ENCODE measurements around the gene NR4A1.

The NR4A1 gene

DNA sequence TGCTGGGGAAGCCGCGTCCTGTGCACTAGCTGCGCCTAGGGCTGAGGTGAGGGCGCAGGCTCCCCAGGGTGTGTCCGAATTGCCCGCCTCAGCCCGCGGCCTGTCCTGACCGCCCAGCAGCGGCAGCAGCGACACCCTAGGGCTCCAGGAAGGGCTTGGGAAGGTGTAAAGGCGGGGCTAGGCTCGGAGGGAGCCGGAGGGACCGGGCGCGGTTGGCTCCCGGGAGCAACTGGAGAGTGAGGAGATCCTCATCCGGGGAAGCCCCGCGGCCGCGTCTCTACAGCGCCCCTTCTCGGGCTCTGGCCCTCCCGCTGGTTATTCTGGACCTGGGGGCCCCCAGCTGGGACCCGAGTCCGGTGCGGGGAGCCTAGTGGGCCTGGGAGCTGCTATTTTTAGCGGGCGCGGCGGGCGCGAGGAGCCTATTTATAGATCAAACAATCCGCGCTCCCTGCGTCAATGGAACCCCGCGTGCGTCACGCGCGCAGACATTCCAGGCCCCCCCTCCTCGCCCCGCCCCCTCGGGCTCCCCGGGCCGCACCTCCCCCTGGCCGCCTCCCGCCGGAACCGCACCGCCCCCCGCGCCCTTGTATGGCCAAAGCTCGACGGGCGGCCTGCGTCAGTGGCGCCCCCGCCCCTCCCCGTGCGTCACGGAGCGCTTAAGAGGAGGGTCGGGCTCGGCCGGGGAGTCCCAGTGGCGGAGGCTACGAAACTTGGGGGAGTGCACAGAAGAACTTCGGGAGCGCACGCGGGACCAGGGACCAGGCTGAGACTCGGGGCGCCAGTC, at the start of gene NR4A1:
NR4A1 (plus strand) TSS at position 685 of the 784 bp plus-strand sequence. CDS start 2,887 bp downstream, outside the sequence.
- DNase-seq (ENCODE audit: low spot score), result peak; percentile 98

DNA sequence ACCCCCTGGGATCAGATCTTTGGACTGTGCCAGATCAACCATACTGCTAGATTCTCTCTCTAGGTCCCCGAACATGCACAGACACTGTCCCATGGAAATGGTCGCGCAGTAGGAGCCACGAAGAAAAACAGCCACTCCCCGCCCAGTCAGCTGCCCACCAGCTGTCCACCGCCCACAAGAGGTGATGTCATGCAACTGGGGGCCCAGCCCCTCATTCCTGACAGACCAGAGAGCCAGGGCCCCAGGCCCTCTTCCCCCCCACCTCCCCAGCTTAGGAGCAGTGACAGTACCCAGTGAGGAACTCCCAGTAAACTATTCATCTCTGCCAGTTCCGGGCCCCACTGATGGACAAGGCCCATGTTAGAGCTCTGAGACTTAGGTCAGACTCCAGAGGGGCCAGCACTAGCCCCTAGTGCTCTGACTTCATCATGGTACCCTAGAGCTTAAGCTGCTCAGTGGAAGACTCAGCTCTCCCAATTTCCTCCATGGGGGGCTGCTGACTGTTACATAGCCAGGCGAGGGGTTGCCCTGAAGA, 48.2 kb upstream of the NR4A1 start:
- no peak for DNase-seq (ENCODE audit: low spot score)

DNA sequence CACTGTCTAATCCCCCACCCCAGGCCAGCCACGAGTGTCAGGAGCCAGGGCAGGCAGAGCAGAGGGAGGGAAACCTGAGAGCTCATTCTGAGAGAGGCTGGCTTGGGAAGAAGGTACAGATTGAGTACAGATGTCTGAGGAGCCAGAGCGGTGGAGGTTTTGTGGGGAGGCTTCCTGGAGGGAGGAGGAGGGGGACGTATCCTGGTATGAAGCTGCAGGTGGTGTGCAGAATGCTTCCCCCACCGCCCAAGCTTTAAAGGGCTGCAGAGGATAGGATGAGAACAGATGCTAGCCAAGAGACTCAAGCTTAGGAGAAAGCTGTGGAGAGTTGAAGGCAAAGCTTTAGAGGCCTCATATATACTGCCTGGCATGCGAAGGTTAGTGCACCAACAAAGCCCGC, 47.7 kb upstream of the NR4A1 start:
- DNase-seq (ENCODE audit: low spot score), result no peak

DNA sequence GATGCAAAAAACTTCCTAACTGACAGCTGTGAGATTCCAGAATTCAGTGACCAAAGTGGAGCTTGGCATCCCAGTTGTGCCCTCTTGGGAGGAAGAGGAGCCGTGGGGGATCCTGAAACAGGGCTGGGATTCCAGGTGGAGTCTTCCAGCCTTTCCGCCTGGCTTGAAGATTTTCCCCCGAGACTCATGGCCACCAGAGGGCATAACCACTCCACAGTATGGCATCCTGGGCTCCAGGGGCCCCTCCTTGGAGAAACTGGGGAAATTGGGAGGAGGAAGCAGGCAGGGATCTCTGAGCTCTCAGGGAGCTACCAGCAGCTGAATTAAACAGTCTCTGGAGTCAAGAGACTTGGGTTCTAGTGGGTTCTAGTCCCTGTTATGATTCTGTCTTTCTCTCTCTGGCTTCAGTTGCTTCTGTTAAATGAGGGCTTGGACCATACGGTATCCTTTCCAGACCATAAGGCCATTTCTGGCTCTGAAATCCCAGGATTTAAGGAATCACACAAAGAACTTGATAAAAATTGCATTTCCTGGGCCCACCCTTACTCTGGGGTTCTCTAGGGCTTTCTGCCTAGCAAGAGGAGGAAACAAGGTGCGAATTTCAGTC, 47.1 kb upstream of the NR4A1 start:
- DNase-seq (ENCODE audit: low spot score), result peak; percentile 87

DNA sequence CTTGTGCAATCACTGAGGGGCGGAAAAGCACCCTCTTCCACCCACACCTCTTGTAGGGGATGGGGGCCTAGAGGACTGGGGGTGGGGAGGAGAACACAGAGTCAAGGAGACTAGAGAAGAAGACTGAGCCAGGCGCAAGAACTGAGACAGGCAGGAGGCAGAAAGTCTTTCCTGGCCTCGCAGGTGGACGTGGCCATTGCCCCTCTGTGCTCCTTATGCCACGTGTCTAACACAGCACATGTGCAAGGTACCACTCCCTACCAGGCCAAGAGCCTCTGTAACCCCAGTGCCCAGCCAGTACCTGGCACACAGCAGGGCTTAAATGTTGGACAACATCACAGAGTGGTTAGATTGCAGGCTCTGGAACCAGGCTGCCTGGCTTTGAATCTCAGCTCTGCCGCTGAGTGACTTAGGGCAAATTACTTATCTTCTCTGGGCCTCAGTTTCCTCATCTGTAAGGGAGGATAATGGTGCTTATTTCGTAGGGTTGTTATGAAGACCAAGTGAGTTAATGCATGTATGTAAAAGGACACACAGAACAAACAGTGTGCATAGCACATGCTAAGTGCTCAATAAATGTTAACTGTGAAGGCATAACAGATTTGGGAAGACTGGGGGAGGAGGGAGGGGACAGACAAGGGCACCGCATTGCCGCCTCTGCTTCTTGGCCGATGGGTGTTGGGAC, 45.9 kb upstream of the NR4A1 start:
- DNase-seq (ENCODE audit: low spot score), result no peak

DNA sequence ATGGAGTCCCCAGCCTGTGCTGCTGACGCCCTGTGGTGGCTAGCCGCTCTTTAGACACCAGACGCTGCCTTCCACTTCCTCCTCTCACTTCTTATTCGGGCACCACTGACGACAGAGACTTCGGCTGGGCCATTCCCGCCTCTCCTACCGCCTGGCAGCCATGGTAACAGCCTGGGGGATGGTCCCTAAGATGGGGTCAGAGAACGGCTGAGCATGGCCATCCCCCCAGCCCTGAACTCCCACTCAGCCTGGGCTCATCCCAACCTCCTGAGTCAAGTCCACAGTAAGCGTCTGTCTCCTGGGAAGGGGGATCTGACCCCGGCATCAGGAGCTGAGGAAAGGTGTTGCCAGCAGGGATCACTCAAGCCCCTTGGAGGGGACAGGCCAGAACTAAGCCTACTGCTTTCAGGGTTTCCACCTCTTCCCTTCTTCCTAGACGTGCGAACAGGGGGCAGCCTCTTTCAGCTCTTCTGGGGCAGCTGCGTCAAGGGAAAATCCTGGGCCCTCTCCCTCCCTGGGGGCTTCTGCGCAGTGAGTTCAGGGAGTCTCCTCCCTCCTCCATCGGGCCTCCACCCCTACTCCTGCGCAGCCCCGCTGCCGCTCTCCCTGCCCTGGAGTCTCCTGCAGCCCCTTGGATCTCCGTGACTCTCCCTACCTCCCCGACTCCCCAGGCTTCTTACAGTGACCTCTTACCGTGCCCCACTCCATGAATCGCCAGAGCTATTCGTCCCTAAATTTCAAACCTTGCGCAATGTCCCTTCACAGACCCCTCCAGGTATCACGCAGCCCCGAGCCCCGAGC, 45.1 kb upstream of the NR4A1 start:
- DNase-seq (ENCODE audit: low spot score), result no peak

DNA sequence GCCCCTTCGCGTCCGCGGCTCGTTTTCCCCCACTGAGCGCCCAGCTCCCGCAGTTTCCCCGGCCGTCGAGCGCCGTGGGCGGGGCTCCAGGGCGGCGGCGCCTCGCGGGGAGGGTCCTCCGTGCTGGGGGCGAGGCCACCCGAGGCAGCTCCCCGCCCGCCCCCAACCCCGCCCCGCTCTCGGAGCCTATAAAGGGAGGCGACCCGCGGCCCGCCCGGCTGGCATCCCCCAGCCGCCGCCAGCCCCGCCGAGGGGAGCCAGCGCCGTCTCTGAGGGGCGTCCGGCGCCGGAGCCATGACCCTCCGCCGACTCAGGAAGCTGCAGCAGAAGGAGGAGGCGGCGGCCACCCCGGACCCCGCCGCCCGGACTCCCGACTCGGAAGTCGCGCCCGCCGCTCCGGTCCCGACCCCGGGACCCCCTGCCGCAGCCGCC, 44.5 kb upstream of the NR4A1 start, which contains the start of gene TAMALIN:
TAMALIN (plus strand) TSS at position 221 of the 432 bp plus-strand sequence; CDS start at position 295, 74 bp downstream.
- peak; percentile 96 for DNase-seq (ENCODE audit: low spot score)

DNA sequence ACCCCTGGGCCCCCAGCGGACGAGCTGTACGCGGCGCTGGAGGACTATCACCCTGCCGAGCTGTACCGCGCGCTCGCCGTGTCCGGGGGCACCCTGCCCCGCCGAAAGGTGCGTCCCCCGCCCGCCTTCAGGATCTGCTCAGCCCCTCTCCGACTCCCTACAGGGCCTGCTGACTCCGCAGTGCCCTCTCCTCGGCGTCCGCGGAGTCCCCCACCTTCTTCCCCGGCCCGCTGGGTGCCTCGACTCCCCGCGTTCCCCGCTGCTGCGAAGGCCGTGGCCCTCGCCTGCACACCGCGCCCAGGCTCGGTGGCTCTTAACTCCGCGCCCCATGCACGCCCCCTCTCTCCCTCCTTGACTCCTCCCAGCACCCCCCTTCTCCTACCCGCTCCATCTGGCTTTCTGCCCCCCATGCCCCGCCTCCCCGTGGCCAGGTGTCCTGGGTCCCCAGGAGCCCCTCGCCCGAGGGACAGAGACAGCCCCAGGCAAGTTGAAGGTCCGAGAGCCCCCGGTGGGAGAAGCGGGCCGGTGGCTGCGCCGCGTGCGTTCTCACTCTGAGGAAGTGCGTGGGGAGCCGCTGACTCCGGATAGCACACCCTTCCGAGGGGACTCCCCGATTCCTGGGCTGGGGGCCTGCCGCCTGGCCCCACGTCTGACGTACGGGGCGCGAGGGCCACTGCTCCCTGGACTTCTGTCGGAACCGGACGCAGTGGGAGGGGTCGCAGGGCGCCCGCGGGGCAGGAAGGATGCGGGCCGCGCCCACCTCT, 43.9 kb upstream of the NR4A1 start:
- no peak for DNase-seq (ENCODE audit: low spot score)

DNA sequence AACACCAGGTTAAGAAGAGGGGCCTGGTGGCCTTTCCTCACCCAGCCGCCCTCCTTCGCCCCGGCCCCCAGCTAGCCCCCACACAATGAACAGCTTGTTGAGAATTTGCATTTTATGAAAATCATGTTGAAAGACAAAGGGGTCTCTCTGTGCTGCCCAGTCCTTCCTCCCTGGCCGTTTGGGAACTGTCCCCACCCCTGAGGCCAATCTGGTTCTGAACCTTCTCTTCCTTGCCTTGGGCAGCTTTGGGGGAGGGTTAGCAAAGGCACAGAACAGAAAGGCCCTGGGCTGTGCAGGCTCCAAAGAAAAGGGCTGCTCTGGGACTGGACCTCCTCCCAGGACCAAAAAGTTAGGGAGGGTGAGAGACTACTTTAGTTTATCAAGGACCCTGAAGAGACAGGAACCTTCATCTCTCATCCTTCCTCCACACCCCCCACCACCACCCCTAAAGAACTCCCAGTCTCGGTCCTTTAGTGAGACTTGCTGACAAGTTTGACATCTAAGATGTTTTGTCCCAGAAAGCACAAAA, 43.2 kb upstream of the NR4A1 start:
- no peak for DNase-seq (ENCODE audit: low spot score)

DNA sequence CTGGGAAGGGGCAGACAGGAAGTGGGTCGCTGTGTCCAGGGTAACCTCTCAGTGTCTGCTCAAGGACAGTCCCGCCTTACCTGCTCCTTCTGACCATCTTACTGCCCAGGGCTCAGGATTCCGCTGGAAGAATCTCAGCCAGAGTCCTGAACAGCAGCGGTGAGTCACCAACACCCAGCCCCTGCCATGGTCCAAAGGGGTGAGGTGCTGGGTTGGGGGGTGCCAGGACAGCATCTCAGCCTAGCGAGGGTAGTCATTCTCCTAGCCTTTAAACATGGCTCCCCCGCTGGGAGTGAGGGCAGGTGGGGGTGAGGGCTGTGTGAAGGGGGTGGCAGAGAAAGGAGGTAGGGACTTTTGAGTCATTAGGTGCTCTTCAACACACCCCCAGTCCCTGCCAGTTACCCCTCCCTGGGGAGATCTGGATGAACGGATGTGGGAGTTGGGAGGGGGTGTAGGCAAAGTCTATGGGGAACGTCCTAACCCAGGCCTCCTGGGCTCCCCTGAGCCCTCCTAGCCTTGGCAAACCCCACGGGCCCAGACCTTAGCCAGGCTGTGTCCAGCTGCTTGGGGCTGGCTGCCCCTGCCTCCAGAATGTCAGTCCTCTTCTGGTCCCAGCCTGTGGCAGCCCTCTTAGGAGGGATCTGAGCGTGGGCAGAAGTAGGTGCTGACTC, 42.0 kb upstream of the NR4A1 start:
- DNase-seq (ENCODE audit: low spot score), result no peak

DNA sequence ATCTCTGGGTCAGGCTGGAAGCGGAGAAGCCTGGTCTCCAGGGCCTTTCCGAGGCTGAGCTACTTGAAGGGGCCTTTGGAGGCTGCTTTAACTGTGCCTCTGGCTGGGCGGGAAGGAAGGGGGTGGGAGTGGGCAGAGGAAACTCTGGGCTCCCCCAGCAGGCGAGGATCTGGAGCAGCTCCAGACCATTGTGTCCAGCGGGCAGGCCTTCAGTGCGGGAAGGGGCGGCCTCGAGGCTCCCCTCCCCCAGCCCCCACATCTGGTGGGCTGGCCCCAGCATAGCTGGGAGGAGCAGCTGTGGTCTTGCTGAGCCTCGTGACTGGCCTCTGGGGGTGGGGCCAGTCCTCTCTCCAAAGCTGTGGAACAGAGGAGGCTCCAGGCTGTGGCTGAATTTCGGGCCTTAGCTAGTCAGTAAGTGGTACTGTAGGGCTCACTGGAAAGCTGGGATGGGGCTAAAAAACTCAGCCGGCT, 41.1 kb upstream of the NR4A1 start:
- DNase-seq (ENCODE audit: low spot score), result peak; percentile 89

DNA sequence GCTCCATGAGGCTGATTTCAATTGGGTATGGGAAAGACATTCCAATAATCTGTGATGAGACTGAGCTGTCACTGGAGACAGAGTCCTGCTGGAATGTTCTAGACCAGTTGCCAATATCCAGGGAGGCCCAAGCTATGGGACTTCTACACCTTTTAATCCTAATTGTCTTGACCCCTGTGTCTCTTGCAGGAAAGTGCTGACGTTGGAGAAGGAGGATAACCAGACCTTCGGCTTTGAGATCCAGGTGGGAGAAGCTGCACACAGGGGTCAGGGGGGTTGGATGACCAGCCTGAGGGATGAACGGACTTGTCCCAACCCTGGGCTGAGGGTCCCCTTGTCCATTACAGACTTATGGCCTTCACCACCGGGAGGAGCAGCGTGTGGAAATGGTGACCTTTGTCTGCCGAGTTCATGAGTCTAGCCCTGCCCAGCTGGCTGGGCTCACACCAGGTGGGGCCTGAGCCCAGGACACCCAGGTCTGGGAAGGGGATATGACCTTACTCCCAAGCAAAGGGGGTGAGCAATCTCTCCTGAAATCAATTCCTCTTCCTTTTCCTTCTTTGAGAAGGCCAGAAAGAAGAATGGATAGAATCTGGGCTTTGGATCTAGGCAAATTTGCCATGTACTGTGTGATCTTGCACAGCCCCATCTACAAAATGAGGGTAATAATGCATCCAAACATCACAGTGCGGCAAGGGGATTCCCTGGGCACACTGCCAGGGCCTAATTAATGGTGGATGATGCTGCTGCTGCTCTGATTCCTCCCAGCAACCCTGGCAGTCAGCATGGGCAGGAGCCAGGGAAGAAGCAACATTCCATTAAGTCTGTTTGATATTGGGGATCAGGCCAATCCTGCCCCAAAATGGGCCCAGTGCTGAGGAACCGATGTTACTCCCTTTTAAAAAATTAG, 40.3 kb upstream of the NR4A1 start:
- DNase-seq (ENCODE audit: low spot score), result no peak

DNA sequence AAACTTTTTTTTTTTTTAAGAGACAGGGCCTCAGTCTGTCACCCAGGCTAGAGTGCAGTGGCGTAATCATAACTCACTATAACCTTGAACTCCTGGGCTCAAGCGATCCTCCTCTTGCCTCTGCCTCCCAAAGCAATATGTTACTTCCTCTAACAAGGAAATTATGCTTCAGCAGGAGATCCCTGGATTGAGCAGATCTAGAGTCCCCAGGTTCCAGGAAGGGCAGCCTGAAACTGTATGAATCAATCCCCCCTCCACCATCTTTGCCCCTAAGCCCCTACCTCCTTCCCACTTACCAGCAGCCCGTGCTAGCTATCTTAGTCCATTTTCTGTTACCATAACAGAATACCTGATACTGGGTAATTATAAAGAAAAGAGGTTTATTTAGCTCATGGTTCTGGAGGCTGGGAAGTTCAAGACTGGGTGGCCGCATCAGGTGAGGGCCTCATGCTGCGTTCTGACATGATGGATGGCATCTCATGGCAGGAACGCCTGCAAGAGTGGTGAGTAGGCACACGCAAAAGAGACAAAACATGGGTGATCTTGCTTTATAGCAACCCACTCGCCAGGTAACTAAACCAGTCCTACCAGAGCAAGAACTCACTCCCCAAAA, 39.5 kb upstream of the NR4A1 start:
- no peak for DNase-seq (ENCODE audit: low spot score)

DNA sequence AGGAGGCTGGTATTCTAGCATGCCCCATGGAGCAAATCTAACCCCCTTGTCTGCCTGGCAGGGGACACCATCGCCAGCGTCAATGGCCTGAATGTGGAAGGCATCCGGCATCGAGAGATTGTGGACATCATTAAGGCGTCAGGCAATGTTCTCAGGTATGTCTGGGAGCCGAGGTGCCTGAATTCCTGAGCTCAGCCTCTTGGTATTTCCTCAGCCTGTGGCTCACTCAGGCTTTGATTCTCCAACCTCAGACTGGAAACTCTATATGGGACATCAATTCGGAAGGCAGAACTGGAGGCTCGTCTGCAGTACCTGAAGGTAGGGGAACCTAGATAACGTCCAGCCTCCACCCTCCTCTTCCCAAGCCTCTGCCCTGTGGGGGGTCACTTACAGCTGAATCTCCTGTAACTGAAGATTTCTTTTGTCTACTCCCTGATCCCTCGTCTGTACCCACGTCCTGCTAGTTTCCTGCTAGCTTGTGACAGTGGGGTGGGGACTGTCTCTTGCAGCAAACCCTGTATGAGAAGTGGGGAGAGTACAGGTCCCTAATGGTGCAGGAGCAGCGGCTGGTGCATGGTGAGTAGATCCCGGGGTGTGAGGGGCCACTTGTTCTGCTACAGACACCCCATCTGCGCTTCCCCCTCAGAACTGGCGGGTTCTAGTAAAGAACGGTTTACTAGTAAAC, 37.5 kb upstream of the NR4A1 start:
- DNase-seq (ENCODE audit: low spot score), result no peak

DNA sequence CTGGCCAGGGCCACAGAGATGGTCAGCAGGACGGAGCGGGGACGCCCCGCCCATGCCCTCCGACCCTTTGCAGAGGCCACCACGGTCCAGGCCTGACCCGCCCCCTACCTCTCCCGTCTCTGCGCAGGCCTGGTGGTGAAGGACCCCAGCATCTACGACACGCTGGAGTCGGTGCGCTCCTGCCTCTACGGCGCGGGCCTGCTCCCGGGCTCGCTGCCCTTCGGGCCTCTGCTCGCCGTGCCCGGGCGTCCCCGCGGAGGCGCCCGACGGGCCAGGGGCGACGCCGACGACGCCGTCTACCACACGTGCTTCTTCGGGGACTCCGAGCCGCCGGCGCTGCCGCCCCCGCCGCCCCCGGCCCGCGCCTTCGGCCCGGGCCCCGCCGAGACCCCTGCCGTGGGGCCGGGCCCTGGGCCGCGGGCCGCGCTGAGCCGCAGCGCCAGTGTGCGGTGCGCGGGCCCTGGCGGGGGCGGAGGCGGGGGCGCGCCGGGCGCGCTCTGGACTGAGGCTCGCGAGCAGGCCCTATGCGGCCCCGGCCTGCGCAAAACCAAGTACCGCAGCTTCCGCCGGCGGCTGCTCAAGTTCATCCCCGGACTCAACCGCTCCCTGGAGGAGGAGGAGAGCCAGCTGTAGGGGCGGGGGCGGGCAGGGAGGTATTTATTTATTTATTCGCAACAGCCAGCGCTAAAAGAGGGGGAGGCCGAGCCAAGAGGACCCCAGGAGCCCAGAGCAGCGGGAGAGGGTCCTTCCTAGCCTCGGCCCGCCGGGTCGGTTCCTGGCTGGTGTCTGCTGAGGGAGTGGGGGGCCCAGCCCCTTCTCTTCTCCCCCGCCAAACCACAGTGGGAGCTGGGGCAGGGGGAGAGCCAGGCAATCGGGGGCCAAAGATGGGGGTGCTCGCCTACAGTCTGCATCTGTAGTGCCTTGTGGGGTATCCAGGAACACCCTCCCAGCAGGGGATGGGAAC, 36.4 kb upstream of the NR4A1 start:
- DNase-seq (ENCODE audit: low spot score), result no peak

DNA sequence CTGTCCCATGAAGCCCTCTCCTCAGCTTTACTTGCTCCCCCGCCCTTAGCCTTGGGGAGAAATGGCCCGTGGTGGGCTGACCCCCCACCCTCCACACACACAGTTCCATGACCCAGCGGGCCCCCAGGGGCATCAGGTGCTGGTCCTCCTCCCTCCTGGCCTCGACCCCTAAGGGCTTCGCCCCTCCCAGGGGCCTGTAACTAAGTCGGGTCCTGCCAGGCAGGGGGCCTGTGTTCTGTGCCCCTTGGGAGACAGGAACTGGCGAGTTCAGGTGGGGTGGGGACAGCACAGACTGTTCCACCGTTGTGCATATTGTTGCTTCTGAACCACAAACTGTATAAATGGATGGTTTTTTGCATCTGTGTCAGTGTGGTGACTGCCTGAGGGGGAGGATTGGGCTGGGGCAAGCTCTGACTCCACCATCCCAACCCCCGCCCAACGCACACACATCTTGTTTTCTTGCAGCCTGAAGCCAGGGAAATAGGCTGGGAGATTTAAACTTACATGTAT, 35.7 kb upstream of the NR4A1 start:
- no peak for DNase-seq (ENCODE audit: low spot score)

All from AG08396 (cell line).